ELR (cell line): ENCODE data around the gene CD177.
"Not testable (repeated sequence)": the region's sequence is repeated elsewhere in the genome, so short reads cannot be mapped to it uniquely, and the experiment has no call there.

Experiments used
- DNase-seq: peaks from one replicate; pipeline ENCODE4 v3.0.0-alpha.2; 2015; ENCODE audit warnings: low read depth

Gene CD177

DNA sequence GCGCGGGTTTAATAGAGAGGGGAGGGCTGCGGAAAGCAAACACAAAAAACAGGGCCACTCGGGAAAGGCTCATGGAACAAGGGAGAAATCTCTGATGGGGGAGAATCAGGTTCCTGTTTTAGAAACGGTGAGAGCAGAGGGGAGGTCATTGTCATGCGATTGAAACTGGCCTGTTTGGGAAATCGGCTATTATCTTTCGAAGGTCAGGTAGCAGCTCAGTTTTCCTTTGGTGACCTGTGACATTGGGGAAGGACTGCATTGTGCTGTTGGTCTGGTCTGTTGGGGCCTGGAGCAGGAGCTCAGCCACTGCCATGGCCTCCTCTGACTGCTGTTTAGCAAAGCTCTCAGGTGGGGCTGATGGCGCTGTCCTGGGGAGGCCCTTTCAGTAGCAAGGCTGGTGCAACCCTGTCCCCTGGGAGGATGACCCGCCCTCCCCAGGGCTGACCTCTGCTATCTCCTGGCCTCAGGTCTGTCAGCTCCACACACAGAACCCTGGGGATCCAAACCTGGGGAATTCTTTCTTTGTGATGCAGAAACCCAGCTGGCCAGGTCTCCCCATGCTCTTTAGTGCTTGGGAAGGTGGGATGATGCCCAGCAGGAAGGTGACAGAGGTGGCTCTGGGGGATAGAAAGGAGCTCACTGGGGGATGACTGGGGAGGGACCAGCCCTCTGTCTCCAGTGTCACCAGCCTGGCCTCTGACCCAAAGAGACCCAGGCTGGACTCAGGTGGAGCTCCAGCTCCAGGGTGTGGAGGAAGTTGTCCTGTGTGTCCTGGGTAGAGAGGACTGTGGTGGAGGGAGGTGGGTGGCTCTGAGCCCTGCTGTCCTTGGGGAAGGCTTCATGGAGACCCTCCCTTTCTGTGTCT lies 21.2 kb upstream of the CD177 start:
- no peak for DNase-seq

DNA sequence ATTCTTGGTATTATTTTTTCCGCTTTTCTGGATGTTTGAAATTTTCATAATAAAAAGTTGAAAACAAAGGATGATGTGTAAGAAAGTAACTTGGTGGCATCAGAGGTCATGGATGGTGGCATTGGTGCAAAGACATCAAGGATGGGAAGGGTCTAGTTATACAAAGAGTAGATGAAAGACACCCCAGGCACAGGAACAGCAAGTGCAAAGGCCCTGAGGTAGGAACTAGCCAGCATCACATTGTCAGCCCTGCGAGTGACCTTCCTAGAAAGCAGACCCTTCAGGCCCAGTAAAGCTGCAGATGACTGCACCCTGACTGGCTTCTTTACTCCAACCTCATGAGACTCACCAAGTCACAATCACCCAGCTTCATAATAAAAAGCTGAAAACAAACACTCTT lies 17.0 kb upstream of the CD177 start:
- DNase-seq: not testable (repeated sequence)

DNA sequence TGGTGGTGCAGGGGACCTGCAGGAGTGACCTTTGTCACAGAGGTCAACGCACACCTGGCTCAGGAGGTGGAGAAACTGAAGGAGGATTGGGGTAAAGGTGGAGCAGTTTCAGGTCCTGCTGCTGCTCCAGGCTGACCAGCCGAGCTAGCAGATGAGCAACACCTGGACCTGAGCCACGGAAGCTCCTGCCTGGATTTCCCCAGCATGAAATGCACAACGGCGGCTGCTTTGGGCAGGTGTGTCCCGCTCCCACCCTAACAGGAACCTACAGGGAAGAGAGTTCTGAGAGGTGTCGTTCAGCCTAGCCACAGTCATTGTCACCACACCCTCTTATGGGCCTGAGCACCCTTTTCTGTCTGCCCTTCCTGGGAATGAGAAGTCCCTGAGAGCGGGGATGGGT lies 15.7 kb upstream of the CD177 start:
- no peak for DNase-seq

DNA sequence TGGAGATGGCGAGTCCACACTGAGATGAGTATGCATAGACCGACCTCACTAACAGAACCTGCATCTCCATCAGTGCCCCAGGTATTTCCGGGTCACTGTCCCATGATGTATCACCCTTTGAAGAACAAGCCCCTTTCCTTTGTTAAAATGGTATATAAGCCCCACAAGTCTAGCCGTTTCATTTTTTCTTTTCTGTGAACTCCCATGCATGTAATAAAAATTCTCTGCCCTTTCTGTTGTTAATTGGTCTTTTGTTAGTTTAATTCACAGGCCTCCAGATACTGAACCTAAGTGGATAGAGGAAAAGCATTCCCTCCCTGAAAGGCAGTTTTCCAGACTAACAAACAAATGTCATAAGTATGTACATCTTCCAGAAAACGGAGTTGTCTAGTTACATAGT lies 15.0 kb upstream of the CD177 start:
- no peak for DNase-seq

DNA sequence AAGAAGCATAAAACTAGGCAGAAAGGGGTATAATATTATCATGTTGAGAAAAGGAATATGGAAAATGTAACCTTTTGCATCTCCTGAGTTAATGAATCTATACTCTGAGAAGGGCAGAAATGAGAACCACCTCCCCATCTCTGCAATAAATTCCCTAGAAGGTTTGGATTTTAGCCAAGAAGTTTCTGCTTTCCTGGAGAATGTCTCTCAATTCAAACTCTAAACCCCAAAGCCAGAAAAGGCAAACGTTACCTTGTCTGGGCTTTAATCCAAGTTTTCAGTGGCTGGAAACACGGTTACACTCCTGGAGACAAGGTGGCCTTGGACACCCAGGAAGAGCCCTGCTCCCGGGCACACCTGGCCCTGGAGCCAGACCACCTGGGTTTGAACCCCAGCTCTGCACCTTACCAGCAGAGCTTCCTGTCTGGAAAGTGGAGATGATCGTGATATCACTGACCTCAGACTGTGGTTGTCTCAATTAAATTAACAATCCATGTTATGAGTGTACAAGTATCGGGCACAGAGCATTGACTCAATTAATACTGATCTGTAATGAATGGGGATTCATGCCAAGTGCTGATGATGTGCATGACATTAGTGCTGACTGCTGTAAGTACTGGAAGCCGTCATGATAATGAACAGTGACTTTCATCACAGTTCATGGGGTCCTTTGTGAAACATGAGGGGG lies 14.1 kb upstream of the CD177 start:
- not testable (repeated sequence) for DNase-seq

DNA sequence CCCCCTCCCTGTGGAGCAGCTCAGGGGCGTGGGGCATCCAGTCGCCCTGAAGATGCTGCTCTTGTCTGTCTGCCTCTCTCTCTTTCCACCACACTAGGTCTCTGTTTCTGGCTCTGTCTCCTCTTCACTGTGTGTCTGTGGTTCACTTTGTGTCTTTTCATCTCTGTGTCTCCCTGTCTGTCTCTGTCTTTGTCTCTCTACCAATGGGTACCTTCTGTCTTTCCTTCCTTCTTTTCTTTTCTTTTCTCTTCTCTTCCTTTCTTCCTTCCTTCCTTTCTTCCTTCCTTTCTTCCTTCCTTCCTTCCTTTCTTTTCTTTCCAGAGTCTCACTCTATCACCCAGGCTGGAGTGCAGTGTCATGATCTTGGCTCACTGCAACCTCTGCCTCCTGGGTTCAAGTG lies 13.4 kb upstream of the CD177 start:
- not testable (repeated sequence) for DNase-seq

DNA sequence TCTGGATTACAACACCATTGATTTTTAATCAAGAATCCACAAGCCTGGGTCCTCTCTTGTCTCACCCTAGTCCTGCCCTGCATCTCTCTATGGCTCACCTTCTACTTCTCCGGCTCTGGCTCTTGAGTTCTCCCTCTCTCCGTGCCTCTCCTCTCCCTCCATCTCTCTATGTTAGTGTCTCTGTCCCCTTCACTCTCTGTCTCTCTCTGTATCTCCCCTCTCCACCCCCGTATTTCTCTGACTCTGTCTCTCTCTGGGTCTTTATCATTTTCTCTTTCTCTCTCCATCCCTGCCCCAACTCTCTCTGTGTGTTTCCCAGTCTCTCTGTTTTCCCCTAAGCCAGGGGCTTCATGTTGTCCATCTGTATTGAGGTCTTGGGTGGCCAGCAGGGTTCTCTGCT lies 12.4 kb upstream of the CD177 start:
- DNase-seq: not testable (repeated sequence)

DNA sequence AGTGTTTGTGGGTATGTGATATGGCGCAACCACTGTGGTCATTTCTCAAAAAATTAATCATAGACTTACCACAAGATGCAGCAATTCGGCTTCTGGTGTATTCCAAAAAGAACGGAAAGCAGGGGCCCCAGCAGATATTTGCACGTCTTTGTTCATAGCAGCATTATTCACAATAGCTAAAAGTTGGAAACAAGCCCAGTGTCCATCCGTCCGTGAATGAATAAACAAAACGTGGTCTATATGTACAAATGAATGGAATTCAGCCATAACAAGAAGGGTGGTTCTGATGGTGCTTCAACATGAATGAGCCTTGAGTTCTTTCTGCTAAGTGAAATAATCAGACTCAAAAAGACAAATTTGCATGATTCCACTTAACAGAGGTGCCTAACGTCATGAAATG lies 11.4 kb upstream of the CD177 start:
- DNase-seq: peak; percentile 20

DNA sequence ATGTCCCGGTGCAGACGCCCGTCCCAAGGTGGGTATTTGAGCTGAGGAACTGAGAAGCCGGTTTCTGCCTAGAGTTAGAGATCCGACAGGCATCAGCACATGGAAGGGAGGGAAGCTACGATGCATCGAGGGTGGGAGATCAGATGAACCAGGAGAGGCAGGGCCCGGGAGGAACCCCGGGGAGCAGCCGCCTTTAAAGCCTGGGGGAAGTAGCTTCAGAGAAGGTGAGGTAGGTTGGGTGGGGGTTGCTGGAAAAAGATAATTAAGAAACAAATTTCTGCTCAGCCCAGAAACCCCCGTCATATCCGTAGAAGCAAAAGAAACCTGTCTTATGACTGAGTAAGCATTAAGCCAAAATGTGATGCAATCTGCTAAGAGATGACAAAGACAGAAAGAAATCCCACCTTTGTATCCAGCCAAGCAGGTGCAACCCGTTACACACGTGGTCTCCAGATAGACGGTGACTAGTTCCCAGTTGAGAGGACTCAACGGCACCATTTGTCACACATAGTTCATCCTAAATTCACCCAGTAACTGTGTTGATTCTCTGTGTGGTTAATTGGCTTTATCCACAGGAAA lies 9.1 kb upstream of the CD177 start:
- DNase-seq: not testable (repeated sequence)

DNA sequence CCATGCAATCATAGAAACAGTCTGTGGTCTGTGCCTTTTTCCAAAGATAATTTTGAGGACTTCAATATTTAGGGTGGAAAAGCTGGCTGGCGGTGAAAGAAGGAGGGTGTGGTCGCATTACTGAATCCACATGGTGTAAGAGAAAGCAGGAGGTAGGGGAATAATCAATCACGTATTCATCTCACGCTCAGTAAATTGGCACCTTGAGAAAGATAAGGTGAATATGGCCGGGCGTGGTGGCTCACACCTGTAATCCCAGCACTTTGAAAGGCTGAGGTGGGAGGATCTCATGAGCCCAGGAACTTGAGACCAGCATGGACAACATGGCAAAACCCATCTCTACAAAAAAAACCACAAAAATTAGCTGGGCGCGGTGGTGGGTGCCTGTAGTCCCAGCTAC lies 3.7 kb upstream of the CD177 start:
- not testable (repeated sequence) for DNase-seq

DNA sequence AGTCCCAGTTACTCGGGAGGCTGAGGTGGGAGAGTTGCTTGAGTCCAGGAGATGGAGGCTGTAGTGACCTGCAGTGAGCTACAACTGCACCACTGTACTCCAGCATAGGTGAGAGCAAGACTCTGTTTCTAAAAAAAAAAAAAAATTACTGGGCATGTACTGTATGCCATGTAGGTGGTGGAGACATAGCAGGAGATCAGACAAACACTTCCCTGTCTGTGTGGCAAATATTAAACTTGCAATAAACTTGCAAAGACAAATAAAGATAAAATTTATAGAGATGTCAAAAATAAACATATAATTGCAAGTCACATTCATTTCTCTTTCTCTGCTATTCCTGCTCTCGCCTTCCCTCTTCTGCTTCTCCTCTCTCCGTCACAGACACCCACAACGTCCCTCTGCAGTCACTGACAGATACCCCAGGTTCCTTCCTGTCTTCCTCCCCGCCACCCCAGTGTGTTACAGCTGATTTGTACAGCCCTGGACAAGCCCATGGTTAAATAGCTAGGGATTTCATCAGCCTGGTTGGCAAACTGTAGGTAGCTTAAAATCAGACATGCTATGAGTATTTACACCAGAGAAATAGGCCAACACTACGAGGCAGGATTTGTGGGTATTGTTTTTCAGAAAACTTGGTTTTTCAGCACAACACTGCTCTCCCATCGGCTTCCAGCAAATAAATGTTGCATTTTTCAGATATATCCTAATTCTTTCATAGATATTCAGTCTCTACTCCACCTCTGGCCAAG lies 1.3 kb upstream of the CD177 start:
- DNase-seq: no peak

DNA sequence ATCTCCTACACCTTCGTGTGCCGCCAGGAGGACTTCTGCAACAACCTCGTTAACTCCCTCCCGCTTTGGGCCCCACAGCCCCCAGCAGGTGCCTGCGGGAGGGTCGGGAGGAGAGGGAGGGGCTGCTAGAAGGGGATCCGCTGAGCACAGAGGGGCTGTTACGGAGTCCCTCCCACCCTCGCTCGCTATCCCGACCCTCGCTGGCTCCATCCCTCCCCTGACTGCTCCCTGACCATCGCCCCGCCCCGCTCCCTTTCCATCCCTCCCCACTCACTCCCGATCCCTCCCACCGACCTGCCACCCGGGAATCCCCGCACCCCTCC lies 780 bp downstream of the CD177 start:
- DNase-seq: no peak

DNA sequence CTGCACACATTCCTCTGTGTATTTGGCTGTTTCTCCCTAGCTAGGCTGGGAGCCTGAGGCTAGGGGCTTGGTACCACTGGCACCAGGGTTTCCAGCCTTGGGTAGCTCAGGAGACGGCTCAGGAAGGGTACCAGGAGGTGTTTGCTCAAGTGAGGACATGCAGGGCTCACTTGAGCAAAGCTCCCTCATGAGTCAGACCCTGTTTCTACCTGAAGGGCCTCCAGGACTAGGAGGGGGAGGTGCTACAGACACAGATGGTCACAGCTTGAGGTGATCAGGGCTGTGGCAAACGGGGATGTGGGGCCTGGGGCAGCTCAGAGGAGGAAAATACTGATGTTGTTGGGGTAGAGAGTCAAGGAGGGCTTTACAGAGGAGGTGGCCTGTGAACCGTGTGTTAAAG lies 3.3 kb downstream of the CD177 start:
- not testable (repeated sequence) for DNase-seq

DNA sequence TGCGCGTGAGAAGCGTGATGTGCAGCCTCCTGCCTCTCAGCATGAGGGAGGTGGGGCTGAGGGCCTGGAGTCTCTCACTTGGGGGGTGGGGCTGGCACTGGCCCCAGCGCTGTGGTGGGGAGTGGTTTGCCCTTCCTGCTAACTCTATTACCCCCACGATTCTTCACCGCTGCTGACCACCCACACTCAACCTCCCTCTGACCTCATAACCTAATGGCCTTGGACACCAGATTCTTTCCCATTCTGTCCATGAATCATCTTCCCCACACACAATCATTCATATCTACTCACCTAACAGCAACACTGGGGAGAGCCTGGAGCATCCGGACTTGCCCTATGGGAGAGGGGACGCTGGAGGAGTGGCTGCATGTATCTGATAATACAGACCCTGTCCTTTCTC lies 8.7 kb downstream of the CD177 start:
- peak; percentile 64 for DNase-seq

DNA sequence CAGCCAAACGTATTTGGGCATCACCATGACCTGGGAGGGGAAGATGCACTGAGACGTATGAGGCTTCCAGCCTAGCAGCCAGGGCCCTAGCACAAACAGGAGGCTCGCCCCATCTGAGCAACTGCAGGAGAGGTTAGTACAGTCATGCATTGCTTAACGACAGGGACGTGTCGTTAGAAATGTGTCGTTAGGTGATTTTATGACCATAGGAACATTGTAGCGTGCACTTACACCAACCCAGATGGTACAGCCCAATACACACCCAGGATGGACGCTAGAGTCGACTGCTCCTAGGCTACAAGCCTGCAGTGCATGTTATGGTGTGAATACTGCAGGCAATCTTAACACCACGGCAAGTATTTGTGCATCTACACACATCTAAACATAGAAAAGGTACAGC lies 9.3 kb downstream of the CD177 start:
- DNase-seq: no peak

DNA sequence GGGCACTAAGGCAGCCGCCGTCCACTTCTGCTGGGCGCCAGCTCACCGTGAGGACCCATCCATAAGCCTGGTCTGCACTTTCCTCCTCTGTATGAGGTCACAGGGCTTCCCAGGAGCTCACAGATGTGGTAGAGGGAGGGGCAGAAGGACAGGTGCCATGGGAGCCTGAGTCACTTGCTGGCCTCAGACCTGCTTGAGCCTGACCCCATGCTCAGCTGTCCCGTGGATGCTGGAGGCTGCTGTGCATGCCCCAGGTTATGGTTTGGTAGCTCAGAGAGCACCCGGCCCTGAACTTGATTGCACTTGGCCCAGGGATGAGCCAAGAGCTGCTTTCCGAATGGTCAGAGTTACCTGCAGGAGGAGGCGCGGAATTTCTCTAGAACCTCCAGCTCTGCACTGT lies 12.2 kb downstream of the CD177 start:
- DNase-seq: not testable (repeated sequence)

DNA sequence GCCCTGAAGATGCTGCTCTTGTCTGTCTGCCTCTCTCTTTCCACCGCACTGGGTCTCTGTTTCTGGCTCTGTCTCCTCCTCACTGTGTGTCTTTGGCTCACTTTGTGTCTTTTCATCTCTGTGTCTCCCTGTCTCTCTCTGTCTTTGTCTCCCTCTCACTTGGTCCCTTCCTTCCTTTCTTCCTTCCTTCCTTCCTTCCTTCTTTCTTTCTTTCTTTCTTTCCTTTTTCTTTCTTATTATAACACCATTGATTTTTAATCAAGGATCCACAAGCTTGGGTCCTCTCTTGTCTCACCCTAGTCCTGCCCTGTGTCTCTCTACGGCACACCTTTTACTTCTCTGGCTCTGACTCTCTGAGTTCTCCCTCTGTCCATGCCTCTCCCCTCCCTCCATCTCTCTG lies 14.3 kb downstream of the CD177 start:
- no peak for DNase-seq

DNA sequence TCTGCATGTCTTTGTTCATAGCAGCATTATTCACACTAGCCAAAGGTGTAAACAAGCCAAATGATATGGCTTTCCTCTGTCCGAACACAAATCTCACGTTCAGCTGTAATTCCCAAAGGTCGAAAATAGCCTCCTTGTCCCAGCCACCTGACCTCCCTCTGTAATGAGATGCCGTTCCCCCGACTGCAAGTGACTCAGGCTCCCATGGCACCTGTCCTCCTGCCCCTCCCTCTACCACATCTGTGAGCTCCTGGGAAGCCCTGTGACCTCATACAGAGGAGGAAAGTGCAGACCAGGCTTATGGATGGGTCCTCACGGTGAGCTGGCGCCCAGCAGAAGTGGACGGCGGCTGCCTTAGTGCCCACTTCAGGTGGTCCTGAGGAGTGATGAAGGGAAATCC lies 15.4 kb downstream of the CD177 start:
- not testable (repeated sequence) for DNase-seq

DNA sequence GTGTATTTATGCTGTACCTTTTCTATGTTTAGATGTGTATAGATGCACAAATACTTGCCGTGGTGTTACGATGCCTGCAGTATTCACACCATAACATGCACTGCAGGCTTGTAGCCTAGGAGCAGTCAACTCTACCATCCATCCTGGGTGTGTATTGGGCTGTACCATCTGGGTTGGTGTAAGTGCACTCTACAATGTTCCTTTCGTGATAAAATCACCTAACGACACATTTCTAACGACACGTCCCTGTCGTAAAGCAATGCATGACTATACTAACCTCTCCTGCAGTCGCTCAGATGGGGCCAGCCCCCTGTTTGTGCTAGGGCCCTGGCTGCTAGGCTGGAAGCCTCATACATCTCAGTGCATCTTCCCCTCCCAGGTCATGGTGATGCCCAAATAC lies 18.4 kb downstream of the CD177 start:
- no peak for DNase-seq

DNA sequence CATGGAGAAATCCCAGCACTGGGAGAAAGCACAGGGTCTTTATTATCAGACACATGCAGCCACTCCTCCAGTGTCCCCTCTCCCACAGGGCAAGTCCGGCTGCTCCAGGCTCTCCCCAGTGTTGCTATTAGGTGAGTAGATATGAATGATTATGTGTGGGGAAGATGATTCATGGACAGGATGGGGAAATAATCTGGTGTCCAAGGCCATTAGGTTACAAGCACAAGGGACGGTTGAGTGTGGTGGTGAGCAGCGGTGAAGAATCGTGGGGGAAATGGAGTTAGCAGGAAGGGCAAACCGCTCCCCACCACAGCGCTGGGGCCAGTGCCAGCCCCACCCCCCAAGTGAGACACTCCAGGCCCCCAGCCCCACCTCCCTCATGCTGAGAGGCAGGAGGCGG lies 19.0 kb downstream of the CD177 start:
- peak; percentile 60 for DNase-seq

DNA sequence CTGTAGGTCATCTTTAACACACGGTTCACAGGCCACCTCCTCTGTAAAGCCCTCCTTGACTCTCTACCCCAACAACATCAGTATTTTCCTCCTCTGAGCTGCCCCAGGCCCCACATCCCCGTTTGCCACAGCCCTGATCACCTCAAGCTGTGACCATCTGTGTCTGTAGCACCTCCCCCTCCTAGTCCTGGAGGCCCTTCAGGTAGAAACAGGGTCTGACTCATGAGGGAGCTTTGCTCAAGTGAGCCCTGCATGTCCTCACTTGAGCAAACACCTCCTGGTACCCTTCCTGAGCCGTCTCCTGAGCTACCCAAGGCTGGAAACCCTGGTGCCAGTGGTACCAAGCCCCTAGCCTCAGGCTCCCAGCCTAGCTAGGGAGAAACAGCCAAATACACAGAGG lies 24.1 kb downstream of the CD177 start:
- not testable (repeated sequence) for DNase-seq

DNA sequence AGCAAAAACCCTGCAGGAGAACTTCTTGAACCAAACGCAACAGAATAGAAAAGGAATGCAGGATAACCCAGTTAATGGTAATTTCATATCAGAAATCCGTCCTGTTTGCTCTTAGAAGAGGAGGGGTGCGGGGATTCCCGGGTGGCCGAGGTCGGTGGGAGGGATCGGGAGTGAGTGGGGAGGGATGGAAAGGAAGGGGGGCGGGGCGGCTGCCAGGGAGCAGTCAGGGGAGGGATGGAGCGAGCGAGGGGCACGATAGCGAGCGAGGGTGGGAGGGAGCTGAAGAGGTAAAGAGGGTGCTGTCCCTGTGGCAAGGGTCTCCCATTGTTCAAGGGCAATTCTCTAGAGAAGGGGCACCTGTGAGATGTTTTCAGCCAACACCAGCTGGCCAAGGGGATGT lies 26.5 kb downstream of the CD177 start:
- DNase-seq: no peak
